Activated T-cell treated with anti-CD3 and anti-CD28 coated beads for 1 hour (primary cell): ENCODE measurements around the gene PCDHGA1.

Source experiments
- DNase-seq: peaks from one replicate; pipeline ENCODE4 v3.0.0-alpha.2; 2020; ENCODE audit warnings: low read depth

PCDHGA1 gene

DNA sequence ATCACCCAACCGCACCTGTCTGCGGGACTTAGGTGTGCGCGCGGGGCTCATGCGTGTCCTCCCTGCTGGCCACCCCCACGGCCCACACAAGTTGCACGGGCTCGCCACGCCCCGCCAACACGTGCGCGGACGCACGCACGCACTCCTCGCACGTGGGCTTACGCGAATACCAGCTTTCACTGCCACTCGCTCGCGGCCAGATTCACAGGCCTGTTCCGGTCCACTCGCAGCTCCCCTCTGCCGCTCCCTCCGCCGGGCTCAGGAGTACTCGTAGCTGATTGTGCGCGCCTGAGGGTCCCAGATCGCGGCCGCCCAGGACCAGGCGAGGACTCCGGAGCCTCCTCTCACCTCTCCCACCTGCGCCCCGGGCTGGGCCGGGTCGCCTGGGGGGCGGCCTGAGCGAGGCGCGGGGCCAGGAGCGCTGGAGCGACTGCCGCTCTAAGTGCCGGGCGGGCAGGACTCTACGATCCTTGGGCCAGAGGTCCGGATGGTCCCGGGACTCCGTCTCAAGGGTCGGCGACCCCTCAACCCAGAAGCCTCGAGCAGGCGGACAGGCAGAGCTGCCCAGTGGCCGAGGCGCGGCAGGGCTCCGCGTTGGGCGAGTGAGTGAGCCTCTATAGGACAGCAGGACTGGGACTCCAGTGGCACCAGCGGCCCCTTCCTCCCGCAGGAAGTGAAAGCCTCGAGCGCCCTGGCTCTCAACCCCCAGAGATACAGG lies 162.0 kb downstream of the PCDHGA1 start:
- no peak for DNase-seq

DNA sequence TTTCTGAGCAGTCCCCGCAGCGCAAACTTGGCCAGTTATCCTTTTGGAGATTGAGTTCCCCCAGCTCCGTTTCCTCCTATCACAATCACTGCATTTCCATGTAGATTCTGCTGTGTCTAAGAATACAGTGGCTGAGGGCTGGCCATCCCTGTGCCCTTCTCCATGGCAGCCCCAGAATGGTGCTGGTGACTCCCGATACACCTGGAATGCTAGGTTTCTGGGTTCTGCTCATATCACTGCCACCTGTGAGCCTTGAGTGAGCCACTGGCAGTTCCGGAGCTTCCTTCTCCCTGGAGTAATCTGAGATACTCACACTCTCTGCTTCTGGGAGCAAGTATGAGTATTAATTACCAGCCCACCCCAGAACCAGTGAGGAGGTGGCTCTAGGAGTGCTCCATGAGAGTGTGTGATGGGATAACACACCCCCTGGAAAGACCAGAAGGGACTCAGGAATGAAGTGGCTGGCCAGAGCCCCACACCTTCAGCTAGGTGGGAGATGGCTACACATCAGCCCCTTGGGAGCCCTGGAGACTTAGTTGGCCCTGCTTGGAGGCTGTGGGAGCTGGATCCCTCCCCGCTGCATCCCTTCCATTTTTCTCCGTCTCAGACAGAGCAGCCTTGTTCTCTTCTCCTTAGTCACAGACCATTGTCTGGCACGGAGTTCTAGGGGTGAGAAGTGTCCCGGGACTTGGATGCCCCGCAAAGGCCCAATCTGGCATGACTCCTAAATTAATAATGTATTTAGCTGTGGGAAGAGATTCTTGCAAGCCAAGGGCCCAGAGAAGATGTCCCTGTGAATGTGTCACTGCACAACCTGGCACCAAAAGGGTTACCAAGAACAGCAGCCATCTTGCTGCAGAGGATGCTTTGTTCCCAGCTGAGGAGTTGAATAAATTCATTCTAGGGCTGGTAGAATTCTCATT lies 163.4 kb downstream of the PCDHGA1 start:
- DNase-seq = no peak

DNA sequence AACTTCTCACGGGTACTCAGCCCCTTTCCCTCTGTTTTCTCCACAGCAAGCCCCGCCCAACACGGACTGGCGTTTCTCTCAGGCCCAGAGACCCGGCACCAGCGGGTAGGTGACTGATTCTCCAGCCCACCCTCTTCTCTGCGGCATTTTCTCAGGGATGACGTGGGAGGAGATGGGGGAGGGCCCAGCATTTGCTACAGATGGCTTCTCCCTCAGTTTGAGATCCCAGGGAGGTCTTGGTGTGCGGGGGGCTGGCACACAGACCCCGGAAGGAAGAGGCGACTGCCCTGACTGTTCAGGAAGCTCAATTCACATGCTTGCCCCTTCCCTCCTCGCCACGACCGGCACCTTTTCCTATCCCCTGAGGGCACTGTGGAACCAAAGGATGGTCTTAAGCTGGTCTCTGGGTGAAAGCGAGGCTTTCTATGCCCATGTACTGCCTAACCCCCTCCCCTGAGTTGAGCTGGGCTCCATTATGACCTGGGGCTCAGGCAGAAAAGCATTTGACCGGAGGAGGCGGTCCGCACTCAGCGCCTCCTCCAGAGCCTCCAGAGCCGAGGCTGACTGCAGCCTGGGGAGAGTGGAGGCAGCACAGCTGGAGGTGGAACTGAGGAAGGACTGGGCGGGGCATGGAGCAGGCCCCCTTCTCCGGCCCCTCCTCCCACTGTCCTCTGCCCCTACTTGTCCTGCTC lies 164.6 kb downstream of the PCDHGA1 start:
- no peak for DNase-seq

DNA sequence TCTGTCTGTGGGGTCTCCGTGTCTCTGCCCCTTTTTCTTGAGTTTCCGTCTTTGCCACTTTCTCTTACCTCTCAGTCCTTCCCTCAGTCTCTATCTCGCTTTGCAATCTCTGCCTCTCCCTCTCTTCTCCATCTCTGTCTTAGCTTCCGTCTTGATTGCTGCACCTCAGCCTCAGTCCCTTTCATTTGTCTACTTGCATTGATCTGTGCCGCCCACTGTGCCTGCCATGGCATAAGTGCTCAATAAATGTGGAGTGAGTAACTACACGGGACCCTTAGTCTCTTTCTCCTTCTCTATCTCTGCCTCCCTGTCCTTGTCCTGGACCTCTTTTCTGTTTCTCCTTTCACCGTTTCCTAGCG lies 165.1 kb downstream of the PCDHGA1 start:
- DNase-seq = no peak

DNA sequence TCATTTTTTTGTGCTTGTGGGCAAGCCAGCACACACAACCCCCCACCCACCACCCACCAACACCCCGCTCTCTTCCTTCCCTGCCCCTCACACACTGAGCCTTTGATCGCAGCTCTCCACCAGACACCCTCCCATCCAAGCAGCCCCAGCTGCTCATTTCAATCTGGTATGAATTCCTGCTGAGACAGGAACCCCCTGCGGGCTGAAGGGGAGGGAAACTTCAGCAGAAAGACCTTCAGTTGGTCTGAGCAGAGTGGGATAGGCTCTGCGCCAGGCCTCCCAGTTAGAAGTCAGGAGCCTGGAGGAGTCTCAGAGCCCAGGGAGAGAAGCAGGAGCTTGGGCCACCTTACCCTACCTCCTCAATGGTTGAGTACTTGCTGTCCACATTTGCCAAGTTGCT lies 165.7 kb downstream of the PCDHGA1 start:
- no peak for DNase-seq

DNA sequence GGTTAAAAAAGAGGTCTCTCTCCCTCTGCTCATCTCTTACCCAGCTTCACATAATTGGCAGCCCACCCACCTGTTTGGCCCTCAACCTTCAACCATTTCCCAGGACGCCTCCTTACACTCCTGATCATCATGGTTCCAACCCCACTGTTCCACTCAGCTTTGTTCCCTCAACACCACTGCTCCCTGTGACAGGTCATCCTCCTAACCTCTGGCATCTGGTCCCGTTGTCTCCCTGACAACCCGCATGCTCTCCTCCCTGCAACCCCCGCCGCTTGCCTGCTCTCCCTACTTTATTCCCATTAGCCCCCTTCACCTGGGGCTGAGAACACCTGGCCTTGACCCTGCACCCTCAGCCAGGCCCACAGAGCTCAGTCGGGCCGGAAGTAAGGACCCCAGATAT lies 171.4 kb downstream of the PCDHGA1 start:
- no peak for DNase-seq

DNA sequence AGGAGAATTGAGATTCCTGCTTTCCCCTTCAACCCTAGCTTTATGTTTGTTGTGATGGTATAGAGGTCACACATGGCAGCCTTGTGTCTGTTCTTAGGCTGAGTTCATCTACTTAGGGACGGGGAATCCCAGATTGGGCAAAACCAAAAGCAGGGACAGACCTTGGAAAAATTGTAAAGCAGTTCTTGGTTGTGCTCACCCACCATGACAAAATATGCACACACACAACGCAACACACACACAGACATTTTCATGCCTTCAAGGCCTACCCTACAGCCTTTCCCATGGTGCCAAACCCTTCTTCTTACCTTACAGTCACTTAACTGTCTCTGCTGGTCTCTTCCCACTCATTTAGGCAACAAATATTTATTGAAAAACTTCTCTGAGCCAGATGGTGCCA lies 173.4 kb downstream of the PCDHGA1 start:
- DNase-seq = no peak

DNA sequence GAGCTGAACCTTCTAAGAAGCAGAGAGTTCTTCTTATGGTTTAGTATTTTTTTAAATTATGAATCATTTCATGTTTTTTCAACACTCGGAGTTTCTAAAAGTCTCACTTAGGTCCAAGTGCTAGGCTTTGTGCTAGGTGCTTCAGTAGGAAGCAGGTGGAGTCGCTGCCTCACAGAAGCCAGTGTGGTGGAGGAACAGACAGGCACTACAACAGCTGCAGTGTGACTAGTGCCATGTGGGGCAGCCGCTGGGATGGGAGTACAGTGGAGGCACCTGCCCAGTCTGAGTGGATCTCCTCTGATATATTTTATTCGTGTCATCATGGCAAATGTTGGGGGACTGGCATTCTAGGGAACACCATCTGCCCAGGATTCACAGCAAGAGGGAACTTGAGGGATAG lies 173.9 kb downstream of the PCDHGA1 start:
- DNase-seq = no peak

DNA sequence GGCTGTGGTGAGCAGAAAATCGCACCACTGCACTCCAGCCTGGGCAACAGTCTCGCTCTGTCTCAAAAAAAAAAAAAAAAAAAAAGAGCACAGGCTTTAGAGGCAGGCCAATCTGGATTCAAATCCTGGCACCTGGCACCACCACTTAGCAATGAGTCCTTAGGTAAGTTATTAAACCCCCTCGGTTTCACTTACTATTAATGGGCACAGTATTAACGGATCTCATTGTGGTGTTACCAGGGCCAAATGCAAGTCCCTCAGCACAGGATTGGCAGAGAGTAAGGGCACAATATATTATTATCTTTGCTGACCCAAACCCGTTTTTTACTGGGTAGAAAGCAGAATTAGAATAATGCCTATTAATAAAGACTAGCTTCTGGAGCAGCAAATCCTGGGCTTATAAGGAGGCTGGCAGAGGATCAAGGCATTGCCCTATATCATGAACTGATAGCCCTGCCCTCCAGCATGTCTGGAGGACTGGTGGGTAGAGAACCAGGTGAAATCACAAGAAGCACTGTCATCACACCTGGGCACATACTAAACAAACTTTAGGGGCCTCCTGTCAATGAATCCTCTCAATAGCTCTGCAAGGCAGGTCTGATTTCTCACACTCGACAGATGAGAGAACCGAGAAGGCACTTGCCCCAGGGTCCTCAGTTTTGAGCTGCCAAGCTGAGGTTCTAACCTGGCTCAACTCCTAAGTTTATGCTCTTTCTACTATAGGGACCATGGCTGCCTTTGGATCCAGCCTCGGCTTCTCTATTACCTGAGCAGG lies 176.3 kb downstream of the PCDHGA1 start:
- no peak for DNase-seq

DNA sequence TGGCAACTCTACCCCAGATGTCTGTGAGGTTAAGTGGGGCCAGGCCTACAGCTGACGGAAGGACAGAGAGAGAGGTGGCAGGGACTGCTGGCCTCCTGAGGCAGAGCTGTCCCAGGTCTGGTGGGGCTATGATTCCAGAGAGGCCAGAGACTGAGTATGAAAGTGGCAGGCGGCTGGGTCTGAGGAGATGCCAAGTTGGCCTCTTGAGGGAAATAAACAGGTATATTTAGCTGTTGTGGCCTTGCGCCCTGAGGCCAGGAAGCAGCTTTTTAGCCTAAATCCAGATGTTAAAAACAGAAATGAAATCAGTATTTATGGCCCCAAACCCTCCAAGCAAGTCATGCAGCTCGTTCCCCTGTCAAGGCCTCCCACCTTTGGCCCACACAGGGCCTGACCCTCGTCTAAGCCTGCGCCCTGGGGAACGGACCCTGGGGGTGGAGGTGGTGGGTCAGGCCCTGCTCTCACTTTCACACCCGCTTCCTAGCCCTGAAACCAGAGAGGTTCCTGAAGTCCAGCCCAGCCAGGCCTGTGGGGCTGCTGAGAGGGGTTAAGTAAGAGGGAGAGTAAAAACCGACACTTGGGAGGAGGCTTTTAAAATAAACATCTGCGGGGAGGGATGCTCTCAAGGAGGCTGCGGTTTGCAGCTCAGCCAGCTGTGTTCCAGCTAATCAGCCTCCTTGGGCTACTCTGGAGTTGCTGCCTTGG lies 177.2 kb downstream of the PCDHGA1 start:
- no peak for DNase-seq

DNA sequence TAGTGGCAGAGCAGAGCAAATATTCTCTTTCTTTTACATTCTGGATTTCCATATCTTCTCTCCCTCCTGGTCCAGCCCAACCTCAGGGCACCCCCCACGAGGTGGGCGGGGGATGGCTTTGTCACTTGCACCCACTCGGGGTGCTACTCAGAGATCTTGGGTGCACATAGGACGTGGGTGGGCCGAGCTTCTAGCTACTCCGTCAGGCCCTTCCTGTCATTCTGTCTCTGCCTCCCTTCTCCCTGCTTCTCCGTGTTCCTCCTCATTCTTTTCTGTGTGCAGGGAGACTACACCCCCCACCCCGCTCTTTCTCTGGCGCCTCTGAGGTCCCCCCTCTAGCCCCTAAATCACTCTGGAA lies 178.1 kb downstream of the PCDHGA1 start:
- no peak for DNase-seq

DNA sequence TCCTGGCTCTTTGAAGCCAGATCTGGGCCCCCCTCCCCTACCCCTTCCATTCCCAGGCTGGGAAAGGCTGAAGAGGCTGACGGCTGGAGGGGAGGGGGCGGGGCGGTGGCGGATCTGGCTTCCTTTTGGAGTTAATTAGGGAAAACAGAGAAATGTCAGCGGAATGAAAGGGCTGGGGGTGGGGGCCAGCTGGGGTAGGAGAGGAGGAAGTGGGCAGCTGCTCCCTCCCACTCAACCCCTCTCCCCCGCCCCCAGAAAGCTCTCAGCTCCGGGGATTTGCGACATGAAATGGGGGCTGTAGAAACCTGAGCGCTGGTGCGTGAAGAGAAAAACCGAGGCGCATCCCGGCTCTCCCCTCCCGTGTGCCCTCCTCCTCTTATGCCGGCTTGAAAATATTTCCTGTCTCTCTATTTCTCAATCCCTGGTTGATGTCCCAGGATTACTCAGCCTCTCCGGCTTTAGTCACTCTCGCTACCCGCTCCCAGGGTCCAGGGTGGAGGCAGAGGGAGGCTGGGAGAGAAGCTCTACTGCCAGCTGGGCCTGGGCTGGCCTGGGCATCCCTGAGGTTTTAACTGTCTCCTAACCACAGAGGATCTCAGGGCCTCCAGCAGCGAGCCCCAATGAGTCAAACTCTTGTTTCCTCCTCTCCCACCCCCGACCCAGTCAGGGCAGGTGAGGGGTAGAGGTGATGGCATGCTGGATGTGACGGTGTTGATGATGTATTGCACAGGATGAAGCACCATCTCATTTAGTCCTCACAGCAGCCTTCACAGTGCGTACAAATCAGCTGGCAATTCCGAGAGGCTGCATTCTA lies 178.7 kb downstream of the PCDHGA1 start:
- DNase-seq = no peak

DNA sequence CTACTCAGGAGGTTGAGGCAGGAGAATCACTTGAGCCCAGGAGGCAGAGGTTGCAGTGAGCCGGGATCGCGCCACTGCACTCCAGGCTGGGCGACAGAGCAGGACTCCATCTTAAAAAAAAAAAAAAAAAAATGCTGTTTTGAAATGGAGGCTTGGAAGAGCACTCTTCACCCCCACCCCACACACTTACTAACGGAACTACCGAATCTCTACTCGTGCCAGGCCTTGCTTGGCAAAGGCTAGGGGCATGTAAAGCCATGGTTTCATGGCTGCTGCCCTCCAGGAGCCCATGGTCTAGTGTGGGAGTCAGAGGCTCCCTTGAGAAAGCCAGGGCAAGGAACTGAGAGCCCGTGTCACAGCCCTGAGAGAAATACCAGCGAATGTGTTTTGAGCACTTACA lies 179.8 kb downstream of the PCDHGA1 start:
- DNase-seq = no peak

DNA sequence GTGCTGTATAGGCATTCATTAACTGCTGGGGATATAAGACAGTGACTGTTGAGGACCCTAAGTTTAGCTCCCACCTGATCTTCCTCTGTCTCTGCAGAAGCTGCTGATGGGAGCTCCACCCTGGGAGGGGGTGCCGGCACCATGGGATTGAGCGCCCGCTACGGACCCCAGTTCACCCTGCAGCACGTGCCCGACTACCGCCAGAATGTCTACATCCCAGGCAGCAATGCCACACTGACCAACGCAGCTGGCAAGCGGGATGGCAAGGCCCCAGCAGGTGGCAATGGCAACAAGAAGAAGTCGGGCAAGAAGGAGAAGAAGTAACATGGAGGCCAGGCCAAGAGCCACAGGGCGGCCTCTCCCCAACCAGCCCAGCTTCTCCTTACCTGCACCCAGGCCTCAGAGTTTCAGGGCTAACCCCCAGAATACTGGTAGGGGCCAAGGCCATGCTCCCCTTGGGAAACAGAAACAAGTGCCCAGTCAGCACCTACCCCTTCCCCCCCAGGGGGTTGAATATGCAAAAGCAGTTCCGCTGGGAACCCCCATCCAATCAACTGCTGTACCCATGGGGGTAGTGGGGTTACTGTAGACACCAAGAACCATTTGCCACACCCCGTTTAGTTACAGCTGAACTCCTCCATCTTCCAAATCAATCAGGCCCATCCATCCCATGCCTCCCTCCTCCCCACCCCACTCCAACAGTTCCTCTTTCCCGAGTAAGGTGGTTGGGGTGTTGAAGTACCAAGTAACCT lies 180.7 kb downstream of the PCDHGA1 start:
- no peak for DNase-seq

DNA sequence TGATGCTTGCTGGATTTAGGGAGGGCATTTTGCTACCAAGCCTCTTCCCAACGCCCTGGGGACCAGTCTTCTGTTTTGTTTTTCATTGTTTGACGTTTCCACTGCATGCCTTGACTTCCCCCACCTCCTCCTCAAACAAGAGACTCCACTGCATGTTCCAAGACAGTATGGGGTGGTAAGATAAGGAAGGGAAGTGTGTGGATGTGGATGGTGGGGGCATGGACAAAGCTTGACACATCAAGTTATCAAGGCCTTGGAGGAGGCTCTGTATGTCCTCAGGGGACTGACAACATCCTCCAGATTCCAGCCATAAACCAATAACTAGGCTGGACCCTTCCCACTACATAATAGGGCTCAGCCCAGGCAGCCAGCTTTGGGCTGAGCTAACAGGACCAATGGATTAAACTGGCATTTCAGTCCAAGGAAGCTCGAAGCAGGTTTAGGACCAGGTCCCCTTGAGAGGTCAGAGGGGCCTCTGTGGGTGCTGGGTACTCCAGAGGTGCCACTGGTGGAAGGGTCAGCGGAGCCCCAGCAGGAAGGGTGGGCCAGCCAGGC lies 181.5 kb downstream of the PCDHGA1 start:
- DNase-seq = no peak

DNA sequence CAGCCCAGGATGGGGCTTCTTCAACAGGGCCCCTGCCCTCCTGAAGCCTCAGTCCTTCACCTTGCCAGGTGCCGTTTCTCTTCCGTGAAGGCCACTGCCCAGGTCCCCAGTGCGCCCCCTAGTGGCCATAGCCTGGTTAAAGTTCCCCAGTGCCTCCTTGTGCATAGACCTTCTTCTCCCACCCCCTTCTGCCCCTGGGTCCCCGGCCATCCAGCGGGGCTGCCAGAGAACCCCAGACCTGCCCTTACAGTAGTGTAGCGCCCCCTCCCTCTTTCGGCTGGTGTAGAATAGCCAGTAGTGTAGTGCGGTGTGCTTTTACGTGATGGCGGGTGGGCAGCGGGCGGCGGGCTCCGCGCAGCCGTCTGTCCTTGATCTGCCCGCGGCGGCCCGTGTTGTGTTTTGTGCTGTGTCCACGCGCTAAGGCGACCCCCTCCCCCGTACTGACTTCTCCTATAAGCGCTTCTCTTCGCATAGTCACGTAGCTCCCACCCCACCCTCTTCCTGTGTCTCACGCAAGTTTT lies 182.1 kb downstream of the PCDHGA1 start:
- DNase-seq = peak; percentile 89

DNA sequence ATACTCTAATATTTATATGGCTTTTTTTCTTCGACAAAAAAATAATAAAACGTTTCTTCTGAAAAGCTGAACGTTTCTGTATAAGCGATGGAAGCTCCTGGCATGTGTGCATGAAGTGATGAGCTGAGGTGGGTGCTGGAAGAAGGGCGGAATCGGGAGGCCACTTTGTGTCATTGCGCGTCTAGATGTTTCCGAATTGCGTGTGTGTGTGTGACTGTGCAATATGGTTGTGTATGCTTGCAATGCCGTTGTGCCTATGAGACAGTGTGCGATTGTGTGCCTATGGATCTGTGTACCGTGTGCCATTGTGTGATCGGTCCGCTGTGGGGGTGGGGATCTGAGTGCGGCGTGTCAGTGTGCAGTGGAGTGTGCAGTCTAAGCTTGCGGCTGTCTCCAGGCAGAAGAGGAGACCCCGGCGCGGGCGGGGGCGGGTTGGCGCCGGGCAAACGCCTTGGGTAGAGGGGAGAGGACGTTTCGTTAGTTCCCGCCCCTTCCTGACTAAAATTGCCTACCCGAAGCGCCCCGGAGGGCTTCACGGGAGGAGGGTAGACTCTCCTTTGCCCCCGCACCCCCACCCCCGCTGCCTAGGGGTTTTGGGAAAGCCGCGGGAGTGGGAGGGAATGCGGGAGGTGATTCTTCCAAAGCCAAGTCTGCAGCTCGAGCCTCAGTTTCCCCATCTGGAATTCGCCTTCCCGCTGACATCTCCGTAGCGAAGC lies 182.8 kb downstream of the PCDHGA1 start:
- DNase-seq = no peak

DNA sequence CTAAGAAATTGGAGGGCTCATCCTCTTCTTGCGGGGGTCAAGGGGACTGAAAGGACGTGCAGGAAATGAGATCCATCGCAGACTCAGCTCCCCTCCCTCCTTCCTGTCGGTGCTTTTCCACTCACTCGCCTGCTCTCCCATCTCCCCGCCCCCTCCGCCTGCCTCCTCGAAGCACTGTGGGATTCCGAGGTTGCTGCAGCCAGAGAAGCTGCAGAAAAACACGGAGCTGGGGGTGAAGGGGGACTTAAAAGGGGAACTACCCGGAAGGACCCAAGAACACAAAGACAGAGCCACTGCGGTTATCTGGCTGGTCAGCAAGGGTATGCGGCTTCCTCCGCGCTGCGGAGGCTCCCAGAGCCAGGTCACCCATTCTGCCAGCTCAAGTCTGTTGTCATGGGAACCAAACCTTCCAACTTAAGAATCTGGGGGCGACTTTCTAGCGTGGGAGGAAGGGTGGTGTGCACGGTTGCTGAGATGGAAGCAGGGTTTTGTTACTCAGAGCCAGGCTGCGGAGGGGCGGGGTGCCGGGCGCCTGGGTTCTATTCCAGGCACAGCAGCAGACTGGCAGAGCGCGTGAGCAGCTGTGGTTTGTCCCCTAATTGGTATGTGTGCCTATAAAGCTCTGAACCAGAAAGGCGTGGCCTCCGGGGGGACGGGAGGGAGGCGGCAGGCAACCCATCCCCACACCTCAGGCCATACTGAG lies 183.5 kb downstream of the PCDHGA1 start:
- DNase-seq = no peak
